ENCODE results near the gene CEP128. TPM values are rescaled to one million over a fixed set of nuclear protein-coding genes. Genes with fewer than 3 reads are reported as not detected.

The CEP128 gene
- total RNA-seq, 6 experiments from 2014 or later: 4.8 to 10.3 (median 8.8) TPM

DNA sequence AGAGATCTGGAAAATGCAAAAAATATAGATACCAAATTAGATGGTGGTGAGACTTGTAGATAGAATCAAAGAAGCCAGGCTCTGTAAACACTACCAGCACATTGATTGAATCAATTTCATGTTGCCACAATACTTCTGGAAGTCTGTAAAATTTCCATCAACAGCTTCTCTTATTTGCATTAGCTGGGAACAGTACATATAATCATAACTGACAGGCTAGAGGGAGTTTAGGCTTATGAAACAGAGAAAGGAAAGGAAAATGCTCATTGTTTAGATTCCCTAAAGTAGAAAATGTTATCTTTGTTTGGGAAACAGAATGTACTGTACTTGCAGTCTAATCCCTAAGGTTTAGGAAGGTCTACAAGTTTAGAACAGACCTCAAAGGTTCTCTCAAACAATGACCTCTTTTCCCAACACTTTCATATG, 335.2 kb downstream of the CEP128 start:
- Mint-ChIP-seq H3K9me3 (no peaks in the 10 kb centered on the region), H3K4me3 (no peak overlapping the region), H3K27me3 (ENCODE audit: insufficient read depth) (no peaks in the 10 kb centered on the region), H3K36me3 (ENCODE audit: low read depth) (no peaks in the 10 kb centered on the region), H3K27ac (no peak overlapping the region; the same call in 1 of the 2 replicates), H3K4me1 (ENCODE audit: low read depth) (peaks cover 23% of the 10 kb centered on the region)
- TF ChIP-seq, protein P1, sequence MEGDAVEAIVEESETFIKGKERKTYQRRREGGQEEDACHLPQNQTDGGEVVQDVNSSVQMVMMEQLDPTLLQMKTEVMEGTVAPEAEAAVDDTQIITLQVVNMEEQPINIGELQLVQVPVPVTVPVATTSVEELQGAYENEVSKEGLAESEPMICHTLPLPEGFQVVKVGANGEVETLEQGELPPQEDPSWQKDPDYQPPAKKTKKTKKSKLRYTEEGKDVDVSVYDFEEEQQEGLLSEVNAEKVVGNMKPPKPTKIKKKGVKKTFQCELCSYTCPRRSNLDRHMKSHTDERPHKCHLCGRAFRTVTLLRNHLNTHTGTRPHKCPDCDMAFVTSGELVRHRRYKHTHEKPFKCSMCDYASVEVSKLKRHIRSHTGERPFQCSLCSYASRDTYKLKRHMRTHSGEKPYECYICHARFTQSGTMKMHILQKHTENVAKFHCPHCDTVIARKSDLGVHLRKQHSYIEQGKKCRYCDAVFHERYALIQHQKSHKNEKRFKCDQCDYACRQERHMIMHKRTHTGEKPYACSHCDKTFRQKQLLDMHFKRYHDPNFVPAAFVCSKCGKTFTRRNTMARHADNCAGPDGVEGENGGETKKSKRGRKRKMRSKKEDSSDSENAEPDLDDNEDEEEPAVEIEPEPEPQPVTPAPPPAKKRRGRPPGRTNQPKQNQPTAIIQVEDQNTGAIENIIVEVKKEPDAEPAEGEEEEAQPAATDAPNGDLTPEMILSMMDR (IDR thresholded peaks at IDR 0.05): no peak
- DNase-seq: no peak

DNA sequence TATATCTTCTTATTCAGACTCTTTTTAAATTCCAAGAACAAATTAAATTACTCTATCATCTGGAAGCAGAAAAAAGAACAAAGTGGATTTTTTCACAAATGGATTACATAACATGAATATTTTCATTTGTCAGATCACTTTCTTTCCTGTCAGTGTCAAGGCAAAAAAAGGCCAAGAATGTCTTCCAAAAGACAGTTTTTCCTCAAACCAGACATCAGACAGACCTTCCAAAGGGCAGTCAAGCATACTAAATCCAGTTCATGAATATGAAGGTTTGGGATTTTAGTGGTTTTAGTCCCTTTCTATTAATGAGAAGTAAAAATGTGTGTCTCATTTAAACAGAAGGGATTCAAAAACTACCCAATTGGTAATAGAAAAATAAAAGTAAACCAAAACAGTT, 336.0 kb downstream of the CEP128 start:
- Mint-ChIP-seq H3K27me3 (ENCODE audit: insufficient read depth) (no peaks in the 10 kb centered on the region), H3K4me1 (ENCODE audit: low read depth) (peaks cover 23% of the 10 kb centered on the region), H3K36me3 (ENCODE audit: low read depth) (no peaks in the 10 kb centered on the region), H3K4me3 (no peak overlapping the region), H3K9me3 (no peaks in the 10 kb centered on the region), H3K27ac (no peak overlapping the region)
- TF ChIP-seq, protein P1 (IDR thresholded peaks at IDR 0.05): no peak
- no peak for DNase-seq

DNA sequence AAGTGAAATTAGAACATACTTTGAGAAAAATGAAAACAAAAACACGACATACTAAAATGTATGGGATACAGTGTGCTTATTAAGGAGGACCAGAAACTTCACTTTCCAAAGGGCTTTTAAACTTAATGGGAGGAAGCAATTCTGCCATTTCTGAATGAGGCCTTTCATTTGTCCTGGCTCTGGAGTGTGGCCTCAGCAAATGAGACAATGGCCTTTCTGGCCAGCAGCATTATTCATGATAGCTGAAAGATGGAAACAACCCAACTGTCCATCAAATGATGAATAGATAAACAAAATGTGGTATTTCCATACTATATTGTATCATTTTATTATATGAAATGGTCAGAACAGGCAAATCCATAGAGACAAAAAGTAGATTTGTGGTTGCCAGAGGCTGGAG, 338.6 kb downstream of the CEP128 start:
- Mint-ChIP-seq H3K4me1 (ENCODE audit: low read depth) (peaks cover 9% of the 10 kb centered on the region; the same call in 1 of the 2 replicates), H3K27me3 (ENCODE audit: insufficient read depth) (no peaks in the 10 kb centered on the region), H3K4me3 (no peak overlapping the region), H3K36me3 (ENCODE audit: low read depth) (no peaks in the 10 kb centered on the region), H3K9me3 (no peaks in the 10 kb centered on the region), H3K27ac (no peak overlapping the region)
- DNase-seq: no peak
- TF ChIP-seq, protein P1 (IDR thresholded peaks at IDR 0.05): no peak

DNA sequence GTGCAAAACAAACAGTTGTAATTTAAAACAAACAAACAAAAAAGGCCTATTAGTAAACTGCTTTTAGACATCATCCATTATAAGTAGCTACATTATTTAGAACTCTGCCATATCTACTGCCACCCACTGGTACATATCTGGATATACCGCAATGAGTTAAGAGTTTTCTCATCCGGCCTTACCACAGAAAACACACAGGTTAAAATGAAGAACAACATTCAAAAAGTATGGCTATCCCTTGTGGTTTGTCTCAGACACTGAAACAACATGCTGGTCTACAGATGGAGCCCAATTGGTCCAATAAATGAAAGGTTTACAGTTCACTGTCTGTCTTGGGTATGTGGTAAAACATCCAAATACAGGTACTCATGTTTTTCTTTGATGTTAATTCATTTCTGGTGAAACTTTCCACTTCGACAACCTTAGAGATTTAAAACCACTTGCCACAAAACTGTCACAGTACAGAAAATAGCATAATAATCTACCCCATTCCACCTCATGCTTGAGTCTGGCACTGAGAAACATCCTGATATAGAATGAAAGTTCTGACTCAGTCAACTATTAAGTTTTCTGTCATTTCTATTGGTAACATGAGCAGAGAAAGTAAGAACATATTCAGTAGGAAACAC, 354.3 kb downstream of the CEP128 start:
- TF ChIP-seq, protein P1 (IDR thresholded peaks at IDR 0.05): peak; percentile 81
- Mint-ChIP-seq H3K27ac (0 out of 2 replicates have a peak overlapping the region, but pooled peaks have one; percentile 1), H3K9me3 (peaks cover 11% of the 10 kb centered on the region), H3K4me3 (no peak overlapping the region), H3K4me1 (ENCODE audit: low read depth) (peaks cover 41% of the 10 kb centered on the region), H3K36me3 (ENCODE audit: low read depth) (peaks cover 14% of the 10 kb centered on the region), H3K27me3 (ENCODE audit: insufficient read depth) (no peaks in the 10 kb centered on the region; the same call in 1 of the 2 replicates)
- peak; percentile 47 for DNase-seq

DNA sequence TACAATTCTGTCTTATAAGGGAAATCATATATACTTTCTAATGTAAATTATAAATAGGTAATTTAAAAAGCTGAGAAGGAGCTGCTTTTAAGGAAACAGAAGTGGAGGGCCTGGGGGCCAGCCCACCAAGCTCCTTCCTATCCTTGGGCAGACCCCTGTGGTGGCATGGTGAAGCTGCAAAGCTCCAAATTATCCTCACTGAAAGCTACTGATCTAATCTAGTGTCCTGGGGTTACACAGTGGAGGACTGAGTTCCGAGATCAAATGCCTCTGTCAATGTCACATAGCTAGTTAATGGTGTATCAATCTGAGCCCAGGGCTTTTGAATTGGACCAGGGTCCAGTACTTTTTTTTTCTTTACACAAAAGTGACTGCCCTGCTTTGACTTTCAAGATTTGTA, 355.4 kb downstream of the CEP128 start:
- H3K36me3 Mint-ChIP-seq (ENCODE audit: low read depth): peaks cover 12% of the 10 kb centered on the region
- no peak for DNase-seq
- H3K27me3 Mint-ChIP-seq (ENCODE audit: insufficient read depth): no peaks in the 10 kb centered on the region; the same call in 1 of the 2 replicates
- no peak overlapping the region for H3K27ac Mint-ChIP-seq
- peaks cover 31% of the 10 kb centered on the region for H3K4me1 Mint-ChIP-seq (ENCODE audit: low read depth)
- peaks cover 11% of the 10 kb centered on the region for H3K9me3 Mint-ChIP-seq
- TF ChIP-seq, protein P1 (IDR thresholded peaks at IDR 0.05): no peak
- no peak overlapping the region for H3K4me3 Mint-ChIP-seq

Data from HFFc6 (cell line).